Astrocyte (in vitro differentiated cells and primary cell): ENCODE results near the gene PER1.

Experiments
- EZH2 ChIP-seq: IDR thresholded peaks from 2 replicates; pipeline ENCODE4 v1.6.1; 2012; ENCODE audit warnings: mild to moderate bottlenecking, low read length, inconsistent platforms; ENCODE audit not compliant: insufficient read depth
- TF ChIP-seq, protein P1 (sequence below): IDR thresholded peaks from 2 replicates; pipeline ENCODE4 v1.5.1; 2011; ENCODE audit warnings: low read depth, mild to moderate bottlenecking, inconsistent platforms, low read length, moderate library complexity; ENCODE audit not compliant: insufficient read depth

GRCh38 chr17:8143581-8144400 lies 8.4 kb downstream of the PER1 start:
- TF ChIP-seq, protein P1, sequence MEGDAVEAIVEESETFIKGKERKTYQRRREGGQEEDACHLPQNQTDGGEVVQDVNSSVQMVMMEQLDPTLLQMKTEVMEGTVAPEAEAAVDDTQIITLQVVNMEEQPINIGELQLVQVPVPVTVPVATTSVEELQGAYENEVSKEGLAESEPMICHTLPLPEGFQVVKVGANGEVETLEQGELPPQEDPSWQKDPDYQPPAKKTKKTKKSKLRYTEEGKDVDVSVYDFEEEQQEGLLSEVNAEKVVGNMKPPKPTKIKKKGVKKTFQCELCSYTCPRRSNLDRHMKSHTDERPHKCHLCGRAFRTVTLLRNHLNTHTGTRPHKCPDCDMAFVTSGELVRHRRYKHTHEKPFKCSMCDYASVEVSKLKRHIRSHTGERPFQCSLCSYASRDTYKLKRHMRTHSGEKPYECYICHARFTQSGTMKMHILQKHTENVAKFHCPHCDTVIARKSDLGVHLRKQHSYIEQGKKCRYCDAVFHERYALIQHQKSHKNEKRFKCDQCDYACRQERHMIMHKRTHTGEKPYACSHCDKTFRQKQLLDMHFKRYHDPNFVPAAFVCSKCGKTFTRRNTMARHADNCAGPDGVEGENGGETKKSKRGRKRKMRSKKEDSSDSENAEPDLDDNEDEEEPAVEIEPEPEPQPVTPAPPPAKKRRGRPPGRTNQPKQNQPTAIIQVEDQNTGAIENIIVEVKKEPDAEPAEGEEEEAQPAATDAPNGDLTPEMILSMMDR = no peak
- TF ChIP-seq EZH2 = no peak
